K562 (cell line): ENCODE data around the gene KCNAB1. TPM values are rescaled to one million over a fixed set of nuclear protein-coding genes. Genes with fewer than 3 reads are reported as not detected.
A peak's percentile ranks its signal among the peaks of the same experiment; 100 is the strongest.

Experiments used
- BMI1 ChIP-seq: fragments of 150-350 bp; IDR thresholded peaks from 2 replicates; pipeline ENCODE4 v1.6.1; 2014; ENCODE audit warnings: low read length
- CEBPB ChIP-seq: fragments of 450-650 bp; IDR thresholded peaks from 2 replicates; pipeline ENCODE4 v1.6.1; 2016; ENCODE audit warnings: missing genetic modification characterization, missing compliant biosample characterization
- DPF2 ChIP-seq: fragments of 450-650 bp; IDR thresholded peaks from 2 replicates; pipeline ENCODE4 v1.6.1; 2016
- ESRRA ChIP-seq: fragments of 450-650 bp; IDR thresholded peaks from 2 replicates; pipeline ENCODE4 v1.6.1; 2014; ENCODE audit warnings: low read depth, mild to moderate bottlenecking, moderate library complexity, borderline replicate concordance
- HSF4 ChIP-seq: fragments of 250-450 bp; sonication (Bioruptor Pico); IDR thresholded peaks from 2 replicates; pipeline ENCODE4 v2.1.2; 2022; ENCODE audit warnings: mild to moderate bottlenecking, moderate library complexity, borderline replicate concordance
- JUN ChIP-seq, 2 experiments: sonication (generic) in 1 of 2; formaldehyde crosslinking in 1 of 2; IDR thresholded peaks; 2 replicates each; pipeline versions ENCODE4 v1.6.1 to v1.8.0; 2012 to 2022; ENCODE audit warnings: borderline replicate concordance in 2 of 2, mild to moderate bottlenecking in 2 of 2, improper control_type of control experiment in 1 of 2, low read depth in 1 of 2, low read length in 1 of 2, missing genetic modification reagents in 1 of 2
- MNT ChIP-seq, 2 experiments: fragments of 450-650 bp; conservative IDR thresholded peaks; 2 replicates each; pipeline ENCODE4 v1.6.1; 2017; ENCODE audit warnings: mild to moderate bottlenecking in 2 of 2, moderate library complexity in 2 of 2
- NFRKB ChIP-seq: fragments of 450-650 bp; IDR thresholded peaks from 2 replicates; pipeline ENCODE4 v1.6.1; 2016; ENCODE audit warnings: low read depth
- PURB ChIP-seq: sonication (generic); formaldehyde crosslinking; IDR thresholded peaks from 2 replicates; pipeline ENCODE4 v1.9.0; 2021; ENCODE audit warnings: low read depth, mild to moderate bottlenecking, missing genetic modification reagents
- RAD21 ChIP-seq, 2 experiments: fragments of 250-450 bp in 1 of 2; fragments of 450-650 bp in 1 of 2; sonication (Bioruptor Pico) in 1 of 2; formaldehyde crosslinking in 1 of 2; IDR thresholded peaks in 1 of 2; conservative IDR thresholded peaks in 1 of 2; 2 replicates each; pipeline versions ENCODE4 v1.4.0 to v1.8.0; 2020 to 2022; ENCODE audit warnings: mild to moderate bottlenecking in 2 of 2, moderate library complexity in 1 of 2
- SMARCA4 ChIP-seq: fragments of 450-650 bp; IDR thresholded peaks from 2 replicates; pipeline ENCODE4 v1.6.1; 2016
- SMARCC2 ChIP-seq: fragments of 450-650 bp; IDR thresholded peaks from 2 replicates; pipeline ENCODE4 v1.6.1; 2017; ENCODE audit warnings: antibody characterized with exemption, moderate library complexity, mild to moderate bottlenecking, low read depth
- SMC3 ChIP-seq: conservative IDR thresholded peaks from 2 replicates; pipeline ENCODE4 v1.6.1; 2011; ENCODE audit warnings: low read depth, low read length, improper control_type of control experiment; ENCODE audit not compliant: insufficient read depth
- ZNF318 ChIP-seq, 2 experiments: fragments of 450-650 bp; IDR thresholded peaks; 2 replicates each; pipeline ENCODE4 v1.6.1; 2016; ENCODE audit warnings: mild to moderate bottlenecking in 2 of 2, borderline replicate concordance in 1 of 2, low read depth in 1 of 2, moderate library complexity in 1 of 2
- ZNF395 ChIP-seq: fragments of 200-800 bp; sonication (Bioruptor generic); IDR thresholded peaks from 2 replicates; pipeline ENCODE4 v1.6.1; 2017; ENCODE audit warnings: missing genetic modification characterization, missing compliant biosample characterization
- polyA plus RNA-seq, 8 experiments: library from polyadenylated mRNA; depleted of rRNA in 4 of 8; stranded (reverse) in 5 of 8; unstranded in 3 of 8; fragments of >200 nt; fragmentation: Nextera tagmentation in 2 of 8; fragmentation: Illumina TruSeq in 1 of 8; extraction: Ambion mirVana in 2 of 8; extraction: Trizol in 1 of 8; gene quantifications; 2 replicates each; pipeline versions ENCODE4 v1.2.1 to v1.2.3, GENCODE V29; 2011 to 2014; ENCODE audit warnings: inconsistent platforms in 1 of 8, missing spikeins in 1 of 8
- total RNA-seq, 7 experiments: library from RNA; depleted of rRNA in 6 of 7; stranded (reverse); fragments of >200 nt in 6 of 7; fragmentation: Illumina TruSeq in 2 of 7; extraction: Trizol in 2 of 7; gene quantifications; 2 replicates each; pipeline versions ENCODE4 v1.2.1 to v1.2.3, GENCODE V29; 2011 to 2021; ENCODE audit warnings: low replicate concordance in 1 of 7

KCNAB1 gene
- total and polyA plus RNA-seq, 9 of the 15 experiments (the other 6 are each of a cell fraction or from before 2014, with no cell fraction given) = 0.14 to 1.2 (median 0.51) TPM

- TF ChIP-seq ZNF318 (IDR thresholded peaks at IDR 0.05; ENCODE audit: borderline replicate concordance in 1 of 2, low read depth in 1 of 2) (0 out of 4 replicates have a peak, but pooled peaks of 1 of the 2 experiments have one; percentile 39), CEBPB (peak; percentile 81), RAD21 (CRISPR knock-in tag; conservative IDR thresholded peaks at IDR 0.05 in 1 of 2, IDR thresholded peaks at IDR 0.05 in 1 of 2) (peak; percentile 13 to 74; a peak in 2 of 4 replicates), PURB (CRISPR knock-in tag) (no peak), DPF2 (0 out of 2 replicates have a peak, but pooled peaks have one; percentile 24), JUN (IDR thresholded peaks at IDR 0.05; ENCODE audit: borderline replicate concordance, low read depth, low read length) (peak; percentile 93), JUN (CRISPR knock-in tag; IDR thresholded peaks at IDR 0.05; ENCODE audit: borderline replicate concordance) (no peak), NFRKB (no peak), ZNF395 (no peak), HSF4 (CRISPR knock-in tag) (no peak), SMARCA4 (peak; percentile 40; the same call in 1 of the 2 replicates), BMI1 (no peak), MNT (conservative IDR thresholded peaks at IDR 0.05) (no peak), SMC3 (peak; percentile 21; the same call in 1 of the 2 replicates), ESRRA (peak; percentile 92), SMARCC2 (no peak)
Measured at GRCh38 chr3:156535162-156535627, 414.8 kb downstream of the KCNAB1 start (continued).
